ENCODE results near the gene PWP1.

PWP1 gene

GRCh38 chr12:107666009-107666408, 19.6 kb upstream of the PWP1 start:
- TF ChIP-seq, protein P1, sequence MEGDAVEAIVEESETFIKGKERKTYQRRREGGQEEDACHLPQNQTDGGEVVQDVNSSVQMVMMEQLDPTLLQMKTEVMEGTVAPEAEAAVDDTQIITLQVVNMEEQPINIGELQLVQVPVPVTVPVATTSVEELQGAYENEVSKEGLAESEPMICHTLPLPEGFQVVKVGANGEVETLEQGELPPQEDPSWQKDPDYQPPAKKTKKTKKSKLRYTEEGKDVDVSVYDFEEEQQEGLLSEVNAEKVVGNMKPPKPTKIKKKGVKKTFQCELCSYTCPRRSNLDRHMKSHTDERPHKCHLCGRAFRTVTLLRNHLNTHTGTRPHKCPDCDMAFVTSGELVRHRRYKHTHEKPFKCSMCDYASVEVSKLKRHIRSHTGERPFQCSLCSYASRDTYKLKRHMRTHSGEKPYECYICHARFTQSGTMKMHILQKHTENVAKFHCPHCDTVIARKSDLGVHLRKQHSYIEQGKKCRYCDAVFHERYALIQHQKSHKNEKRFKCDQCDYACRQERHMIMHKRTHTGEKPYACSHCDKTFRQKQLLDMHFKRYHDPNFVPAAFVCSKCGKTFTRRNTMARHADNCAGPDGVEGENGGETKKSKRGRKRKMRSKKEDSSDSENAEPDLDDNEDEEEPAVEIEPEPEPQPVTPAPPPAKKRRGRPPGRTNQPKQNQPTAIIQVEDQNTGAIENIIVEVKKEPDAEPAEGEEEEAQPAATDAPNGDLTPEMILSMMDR (IDR thresholded peaks at IDR 0.05; ENCODE audit: low read depth, low read length, missing control alignments) = no peak
- no peak overlapping the region for H3K4me3 ChIP-seq (replicated peaks; ENCODE audit: low read depth, low read length)
- DNase-seq (ENCODE audit: extremely low read depth, low read depth) = no peak

- no peak overlapping the region for H3K4me3 ChIP-seq (replicated peaks; ENCODE audit: low read depth, low read length)
- DNase-seq (ENCODE audit: extremely low read depth, low read depth) = no peak
- TF ChIP-seq, protein P1 (IDR thresholded peaks at IDR 0.05; ENCODE audit: low read depth, low read length, missing control alignments) = no peak
These were observed 18.1 kb upstream of the PWP1 start for GRCh38 chr12:107667464-107667863.

DNA sequence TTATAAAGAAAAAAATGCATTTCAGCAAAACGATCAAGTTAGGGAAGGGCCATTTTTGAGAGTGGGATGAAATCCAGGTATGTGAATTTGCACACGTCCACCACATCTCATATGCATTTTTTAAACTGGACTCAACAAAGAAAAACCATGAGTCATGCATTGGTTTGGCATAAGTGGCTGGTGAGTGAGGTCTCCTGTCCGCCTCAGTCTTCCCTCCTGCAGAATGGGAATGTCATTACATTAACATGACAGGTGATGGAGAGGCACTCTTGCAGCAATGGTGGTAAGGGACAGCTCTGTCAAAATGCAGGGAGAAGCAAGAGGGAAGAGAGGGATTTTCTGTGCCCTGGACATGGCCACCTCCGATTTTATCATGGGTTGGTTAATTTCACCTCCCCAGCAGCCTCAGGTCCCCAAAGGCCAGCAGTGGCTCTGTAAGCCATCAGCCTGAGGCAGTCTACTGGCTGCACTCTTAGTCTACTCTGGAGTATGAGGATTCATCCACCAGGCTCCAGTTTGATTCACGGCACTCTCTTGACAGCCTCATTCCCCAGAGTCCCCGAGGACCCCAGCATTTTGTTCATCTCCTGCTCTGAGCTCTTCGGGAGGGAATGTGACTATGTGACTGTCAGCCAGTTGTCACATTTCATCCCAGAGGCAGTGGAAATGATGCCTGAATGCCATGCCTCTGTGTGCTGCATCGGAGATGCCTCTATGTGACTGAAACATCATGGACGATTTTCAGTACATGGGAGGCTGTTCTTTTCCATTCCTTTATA, 17.1 kb upstream of the PWP1 start:
- DNase-seq (ENCODE audit: extremely low read depth, low read depth) = no peak
- TF ChIP-seq, protein P1 (IDR thresholded peaks at IDR 0.05; ENCODE audit: low read depth, low read length, missing control alignments) = no peak
- no peak overlapping the region for H3K4me3 ChIP-seq (replicated peaks; ENCODE audit: low read depth, low read length)

GRCh38 chr12:107669946-107670345, 15.7 kb upstream of the PWP1 start:
- TF ChIP-seq, protein P1 (IDR thresholded peaks at IDR 0.05; ENCODE audit: low read depth, low read length, missing control alignments) = no peak
- no peak overlapping the region for H3K4me3 ChIP-seq (replicated peaks; ENCODE audit: low read depth, low read length)
- no peak for DNase-seq (ENCODE audit: extremely low read depth, low read depth)

GRCh38 chr12:107670999-107671643, 14.5 kb upstream of the PWP1 start:
- TF ChIP-seq, protein P1 (IDR thresholded peaks at IDR 0.05; ENCODE audit: low read depth, low read length, missing control alignments) = peak; percentile 76
- no peak overlapping the region for H3K4me3 ChIP-seq (replicated peaks; ENCODE audit: low read depth, low read length)
- DNase-seq (ENCODE audit: extremely low read depth, low read depth) = no peak

DNA sequence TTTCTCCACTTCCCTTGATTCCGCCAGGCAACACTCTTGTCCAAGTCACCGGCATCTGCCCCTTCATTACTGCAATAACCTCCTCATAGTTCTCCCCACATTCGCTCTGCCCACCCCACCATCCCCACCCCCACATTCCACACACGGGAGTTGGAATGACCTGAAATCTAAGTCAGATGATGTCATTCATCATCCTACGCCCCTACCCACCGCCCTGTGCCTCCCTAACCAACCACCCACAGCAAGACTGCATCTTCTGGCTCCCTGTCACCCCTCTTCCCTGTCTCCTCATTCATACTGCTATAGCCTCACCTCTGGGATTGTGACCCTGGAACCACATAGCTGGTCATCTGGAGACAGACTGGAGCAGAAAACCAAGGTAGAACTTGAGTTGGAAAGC, 7.9 kb upstream of the PWP1 start:
- no peak for DNase-seq (ENCODE audit: extremely low read depth, low read depth)
- TF ChIP-seq, protein P1 (IDR thresholded peaks at IDR 0.05; ENCODE audit: low read depth, low read length, missing control alignments) = no peak
- no peak overlapping the region for H3K4me3 ChIP-seq (replicated peaks; ENCODE audit: low read depth, low read length)

Measured in HFF-Myc (cell line).